ENCODE measurements around the gene NCAN. TPM values are rescaled to one million over a fixed set of nuclear protein-coding genes. Genes with fewer than 3 reads are reported as not detected.

The NCAN gene
- total and polyA plus RNA-seq, 2 of the 8 experiments (the other 6 are each of a cell fraction or from before 2014, with no cell fraction given), result 2.7 TPM

GRCh38 chr19:19217099-19217498 is 5.3 kb downstream of the NCAN start:
- Histone ChIP-seq H3K27me3 (replicated peaks in 1 of 4; ENCODE audit: control insufficient read depth in 3 of 4, extremely low read depth in 1 of 4, insufficient read depth in 3 of 4, low read length in 3 of 4) (peaks cover 8 to 21% (median 21%) of the 10 kb centered on the region in 4 experiments), H2AFZ (ENCODE audit: low read length) (no peak overlapping the region), H3K79me2 (ENCODE audit: control insufficient read depth in 1 of 2, insufficient read depth in 2 of 2, low read length in 2 of 2) (no peaks in the 10 kb centered on the region), H3K4me1 (replicated peaks in 1 of 4; ENCODE audit: control insufficient read depth in 3 of 4, insufficient read depth in 4 of 4, low read length in 3 of 4) (peaks cover 0 to 16% (median 8%) of the 10 kb centered on the region in 4 experiments; a peak in 6 of 7 replicates), H3K9ac (replicated peaks in 1 of 4; ENCODE audit: extremely low read depth in 1 of 4, low read depth in 3 of 4, low read length in 3 of 4) (no peak overlapping the region), H2AK5ac (ENCODE audit: low read depth, low read length) (no peak overlapping the region), H4K20me1 (replicated peaks in 1 of 2; ENCODE audit: control insufficient read depth in 1 of 2, insufficient read depth in 2 of 2, low read length in 2 of 2) (peaks cover 3 to 10% of the 10 kb centered on the region in 2 experiments), H3K9me3 (ENCODE audit: insufficient read depth in 2 of 2, low read depth in 1 of 2, low read length in 1 of 2) (no peaks in the 10 kb centered on the region), H4K8ac (ENCODE audit: extremely low read depth, insufficient read depth, low read length) (no peak overlapping the region), H3K4me3 (ENCODE audit: extremely low read depth in 1 of 4, insufficient read depth in 2 of 4, low read depth in 3 of 4, low read length in 4 of 4) (no peak overlapping the region; a peak in 1 of 8 replicates), H4K5ac (ENCODE audit: insufficient read length, low read depth, low read length) (no peak overlapping the region), H3K27ac (ENCODE audit: low read depth, low read length) (no peak overlapping the region), H2BK20ac (ENCODE audit: low read length) (no peak overlapping the region), H3K4ac (replicated peaks; ENCODE audit: insufficient read length, low read depth, low read length) (no peak overlapping the region), H4K91ac (replicated peaks; ENCODE audit: insufficient read length, low read length) (no peak overlapping the region), H3K4me2 (ENCODE audit: insufficient read depth in 1 of 2, low read depth in 2 of 2, low read length in 2 of 2) (no peak overlapping the region), H3K23me2 (ENCODE audit: low read depth, low read length) (peaks cover 3% of the 10 kb centered on the region; the same call in 1 of the 2 replicates), H3K14ac (ENCODE audit: insufficient read length) (no peak overlapping the region), H3K79me1 (ENCODE audit: low read depth, low read length) (no peaks in the 10 kb centered on the region), H3K18ac (ENCODE audit: extremely low read depth, low read length) (no peak overlapping the region), H2BK5ac (ENCODE audit: low read depth, low read length) (no peak overlapping the region), H3K23ac (ENCODE audit: insufficient read length) (no peak overlapping the region), H2BK12ac (ENCODE audit: low read depth, low read length) (no peak overlapping the region), H2BK120ac (replicated peaks; ENCODE audit: low read depth, low read length) (no peak overlapping the region), H3K36me3 (ENCODE audit: control insufficient read depth in 2 of 4, insufficient read depth in 4 of 4, low read length in 3 of 4) (no peaks in the 10 kb centered on the region), H3K56ac (replicated peaks; ENCODE audit: insufficient read length, low read depth, low read length) (no peak overlapping the region), H2BK15ac (ENCODE audit: low read length) (no peak overlapping the region)
- POLR2A ChIA-PET (ENCODE audit: partially characterized antibody), result interaction anchor here (0.7 to 7.4 kb wide), 2 partner anchors 14 to 32 kb away, joined by 3 to 45 read pairs; partner anchors contain the start of gene NR2C2AP
- no peak for TF ChIP-seq E2F6 (IDR thresholded peaks at IDR 0.05)
- no peak for TF ChIP-seq RNF2 (IDR thresholded peaks at IDR 0.05; ENCODE audit: borderline replicate concordance, low read depth, low read length, missing control alignments, poor library complexity, severe bottlenecking)
- no peak for TF ChIP-seq CTBP2 (IDR thresholded peaks at IDR 0.05; ENCODE audit: borderline replicate concordance, insufficient read depth, insufficient read length, low read length)
- no peak for TF ChIP-seq JUND (IDR thresholded peaks at IDR 0.05; ENCODE audit: low read length)
- peak; percentile 63 for TF ChIP-seq SRF (IDR thresholded peaks at IDR 0.05; ENCODE audit: low read depth, low read length)
- no peak for TF ChIP-seq POU5F1 (IDR thresholded peaks at IDR 0.05; ENCODE audit: low read depth, low read length)
- peak in 2 of 3 experiments; percentile 42 to 62; a peak in 3 of 4 replicates for TF ChIP-seq CTCF (IDR thresholded peaks at IDR 0.05; ENCODE audit: control extremely low read depth in 1 of 3, insufficient read depth in 1 of 3, low read depth in 1 of 3, low read length in 3 of 3)
- peak in 1 of 2 experiments; percentile 23; a peak in 2 of 4 replicates for TF ChIP-seq RAD21 (IDR thresholded peaks at IDR 0.05 in 1 of 2, conservative IDR thresholded peaks at IDR 0.05 in 1 of 2; ENCODE audit: low read depth in 2 of 2, low read length in 2 of 2)
- peak; percentile 51; the same call in 1 of the 2 replicates for TF ChIP-seq SP1 (IDR thresholded peaks at IDR 0.05; ENCODE audit: low read depth, low read length)
- DNase-seq (ENCODE audit: low read depth in 1 of 2, low spot score in 2 of 2), result no peak
- CTCF ChIA-PET (ENCODE audit: partially characterized antibody), result interaction anchor here (0.6 to 3.3 kb wide), 7 partner anchors 8 to 135 kb away, joined by 3 to 16 read pairs (median 3); no protein-coding TSS in a partner anchor
- WGBS, 2 experiments (ENCODE audit: extremely low coverage in 1 of 2, insufficient coverage in 1 of 2, insufficient read length in 1 of 2, insufficient replicate concordance in 2 of 2, low coverage in 1 of 2, low lambda C conversion rate in 2 of 2, missing lambda C conversion rate in 1 of 2), result 40% methylated on average over 4 of the region's 4 CpGs; no CpG with 5 or more reads in 1 of the 2 experiments
- FAIRE-seq, result peak; percentile 65
